Subcutaneous adipose tissue (tissue), 4 donors: ENCODE results near the gene NFATC1. TPM values are rescaled to one million over a fixed set of nuclear protein-coding genes. Genes with fewer than 3 reads are reported as not detected.

Experiments used
- total RNA-seq, 4 donors: library from RNA; depleted of rRNA; stranded (reverse); fragments of >200 nt; gene quantifications; one replicate each; pipeline ENCODE4 v1.1.0, GENCODE V29; 2016
- TF ChIP-seq, protein P1 (sequence below): fragments of 450-650 bp; IDR thresholded peaks from one replicate; pipeline ENCODE4 v1.5.1; 2016; ENCODE audit warnings: low read depth, mild to moderate bottlenecking, control low read depth, antibody characterized with exemption, moderate library complexity

NFATC1 gene
- total RNA-seq, 4 donors from 2014 or later: 9.8 to 17.2 (median 11.5) TPM

- TF ChIP-seq, protein P1, sequence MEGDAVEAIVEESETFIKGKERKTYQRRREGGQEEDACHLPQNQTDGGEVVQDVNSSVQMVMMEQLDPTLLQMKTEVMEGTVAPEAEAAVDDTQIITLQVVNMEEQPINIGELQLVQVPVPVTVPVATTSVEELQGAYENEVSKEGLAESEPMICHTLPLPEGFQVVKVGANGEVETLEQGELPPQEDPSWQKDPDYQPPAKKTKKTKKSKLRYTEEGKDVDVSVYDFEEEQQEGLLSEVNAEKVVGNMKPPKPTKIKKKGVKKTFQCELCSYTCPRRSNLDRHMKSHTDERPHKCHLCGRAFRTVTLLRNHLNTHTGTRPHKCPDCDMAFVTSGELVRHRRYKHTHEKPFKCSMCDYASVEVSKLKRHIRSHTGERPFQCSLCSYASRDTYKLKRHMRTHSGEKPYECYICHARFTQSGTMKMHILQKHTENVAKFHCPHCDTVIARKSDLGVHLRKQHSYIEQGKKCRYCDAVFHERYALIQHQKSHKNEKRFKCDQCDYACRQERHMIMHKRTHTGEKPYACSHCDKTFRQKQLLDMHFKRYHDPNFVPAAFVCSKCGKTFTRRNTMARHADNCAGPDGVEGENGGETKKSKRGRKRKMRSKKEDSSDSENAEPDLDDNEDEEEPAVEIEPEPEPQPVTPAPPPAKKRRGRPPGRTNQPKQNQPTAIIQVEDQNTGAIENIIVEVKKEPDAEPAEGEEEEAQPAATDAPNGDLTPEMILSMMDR: no peak
Measured at GRCh38 chr18:79449551-79450288, 54.0 kb downstream of the NFATC1 start.

DNA sequence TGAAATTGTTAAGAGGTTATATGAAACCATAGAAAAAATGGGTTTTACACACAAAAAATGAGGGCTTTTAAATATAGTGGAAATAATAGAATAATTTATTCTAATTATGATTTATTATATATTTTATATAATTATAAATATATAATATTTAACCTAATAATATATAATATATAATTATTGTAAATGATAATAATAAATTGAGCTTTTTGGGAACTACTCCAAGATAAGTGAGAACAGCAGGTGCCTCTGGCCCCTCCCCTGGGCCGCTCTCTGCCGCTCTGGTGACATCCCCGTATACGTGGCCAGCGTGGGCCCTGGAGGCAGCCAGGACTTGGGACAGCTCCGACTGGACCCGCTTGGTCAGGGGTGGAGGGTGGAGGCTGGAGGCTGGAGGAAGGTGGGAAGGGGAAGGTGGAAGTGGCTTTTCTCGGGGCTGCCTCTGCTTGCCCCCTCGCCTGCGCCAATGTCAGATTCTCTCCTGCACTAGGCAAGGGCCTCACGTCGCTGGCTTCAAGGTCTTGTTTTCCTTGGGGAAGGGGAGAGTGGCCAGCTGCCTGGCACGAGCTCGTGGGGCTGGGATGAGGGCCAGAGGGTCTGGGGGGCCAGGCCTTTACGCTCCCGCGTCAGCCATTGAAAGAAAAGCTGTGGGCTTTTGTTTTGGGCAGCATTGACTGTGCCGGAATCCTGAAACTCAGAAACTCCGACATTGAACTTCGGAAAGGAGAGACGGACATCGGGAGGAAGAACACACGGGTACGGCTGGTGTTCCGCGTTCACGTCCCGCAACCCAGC, 54.8 kb downstream of the NFATC1 start:
- TF ChIP-seq, protein P1: no peak

GRCh38 chr18:79451237-79452125, 55.8 kb downstream of the NFATC1 start:
- TF ChIP-seq, protein P1: no peak

DNA sequence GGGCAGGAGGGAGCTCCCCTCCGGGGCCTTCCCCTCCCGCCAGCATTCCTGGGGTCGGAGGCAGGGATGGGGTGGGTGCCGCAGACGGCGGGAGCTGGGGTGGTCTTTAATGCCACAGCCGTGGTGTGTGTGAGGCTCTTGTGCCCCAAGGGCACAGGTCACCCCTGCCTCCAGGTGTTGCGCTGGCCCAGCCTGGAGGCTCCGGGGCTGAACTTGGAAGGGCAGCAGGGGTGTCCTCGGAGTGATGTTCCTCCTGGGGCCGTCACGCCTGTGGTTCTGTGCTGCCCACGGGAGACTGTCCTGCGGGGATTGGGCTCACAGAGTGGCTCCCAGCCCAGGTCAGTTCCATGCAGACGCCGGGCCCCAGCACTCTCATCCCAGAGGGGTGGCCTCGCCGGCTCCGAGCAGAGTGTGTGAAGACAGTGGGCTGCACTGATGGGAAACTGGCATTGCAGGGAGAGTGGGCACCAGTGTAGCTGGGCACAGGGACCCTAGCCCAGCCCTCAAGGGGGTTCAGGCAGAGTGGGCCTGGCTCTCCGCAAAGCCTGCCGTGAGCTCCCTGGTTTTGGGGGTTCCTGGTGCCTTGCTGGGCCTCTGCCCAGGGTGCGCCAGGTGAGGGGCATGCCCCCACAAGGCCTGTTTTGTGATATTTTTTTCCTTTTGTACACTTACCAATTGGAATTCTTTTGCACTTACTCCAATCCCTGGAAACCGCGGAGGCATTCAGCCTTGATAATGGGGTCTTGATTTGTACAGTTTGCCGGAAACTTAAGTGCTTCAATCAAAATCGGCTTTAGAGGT, 56.7 kb downstream of the NFATC1 start:
- TF ChIP-seq, protein P1: no peak

- TF ChIP-seq, protein P1: no peak
Measured at GRCh38 chr18:79452991-79453645, 57.4 kb downstream of the NFATC1 start.

DNA sequence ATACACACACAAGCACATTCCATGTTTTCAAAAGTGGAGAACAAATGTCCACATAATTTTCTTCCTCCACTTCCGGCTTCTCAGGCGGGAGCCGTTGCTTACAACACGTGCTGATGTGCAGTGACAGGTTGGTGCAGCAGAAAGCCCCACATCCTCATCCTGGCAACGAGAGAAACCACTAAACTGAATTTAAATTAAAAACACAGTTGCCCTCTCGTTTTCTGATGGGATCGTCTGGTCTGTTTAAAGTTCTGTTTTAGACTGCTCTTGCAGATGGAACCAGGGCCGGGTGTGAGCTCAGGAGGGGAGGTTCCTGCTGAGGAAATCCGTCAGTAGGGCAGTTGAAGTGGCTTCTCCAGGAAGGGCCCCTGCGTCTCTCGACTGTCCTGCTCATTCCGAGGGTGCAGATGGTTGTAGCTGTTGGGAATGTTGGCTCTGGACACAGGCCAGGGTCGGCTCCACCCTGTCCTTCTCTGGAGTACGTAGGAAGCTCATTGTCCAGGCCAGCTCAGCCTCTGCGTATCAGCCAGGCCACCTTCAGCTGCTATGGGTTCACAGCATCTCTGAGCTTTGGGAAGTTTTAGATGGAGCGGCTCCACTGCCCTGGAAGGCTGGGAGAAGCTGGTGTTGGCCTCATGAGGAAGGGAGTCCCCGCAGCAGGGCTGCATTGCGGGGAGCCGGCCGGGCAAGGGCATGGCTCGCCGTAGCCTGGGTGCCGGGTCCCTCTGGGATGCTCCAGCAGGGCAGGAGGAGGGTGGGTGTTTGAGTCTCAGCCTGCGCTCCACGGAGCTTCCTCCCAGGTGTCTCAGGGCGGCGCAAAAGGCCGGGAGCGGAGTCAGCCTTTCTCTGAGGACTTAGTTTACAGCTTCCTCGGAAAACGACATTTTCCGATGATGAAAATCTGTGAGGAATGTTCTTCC, 58.3 kb downstream of the NFATC1 start:
- TF ChIP-seq, protein P1: no peak
